H7 (cell line): ENCODE data around the gene KIF13A. TPM values are rescaled to one million over a fixed set of nuclear protein-coding genes. Genes with fewer than 3 reads are reported as not detected.
"Not testable (repeated sequence)": the region's sequence is repeated elsewhere in the genome, so short reads cannot be mapped to it uniquely, and the experiment has no call there.

Experiments
- DNase-seq: peaks from one replicate; pipeline ENCODE4 v3.0.0; 2012
- H3K27me3 ChIP-seq: 2 replicates; pipeline ENCODE4 v1.6.0; 2011; ENCODE audit warnings: mild to moderate bottlenecking, low read length; ENCODE audit not compliant: control insufficient read depth, insufficient read depth
- H3K36me3 ChIP-seq: replicated peaks from 2 replicates; pipeline ENCODE4 v1.5.1; 2011; ENCODE audit warnings: low read length; ENCODE audit not compliant: control insufficient read depth, insufficient read depth
- H3K4me3 ChIP-seq: 2 replicates; pipeline ENCODE4 v1.5.1; 2011; ENCODE audit warnings: low read depth, mild to moderate bottlenecking, control low read depth, low read length, moderate library complexity; ENCODE audit not compliant: insufficient read depth
- total RNA-seq: library from RNA; depleted of rRNA; stranded (reverse); fragments of >200 nt; shearing (Covaris generic); gene quantifications from 2 replicates; pipeline ENCODE4 v1.2.3, GENCODE V29; 2014

Gene KIF13A
- total RNA-seq, 1 experiment from 2014 or later, result 21.0 TPM

DNA sequence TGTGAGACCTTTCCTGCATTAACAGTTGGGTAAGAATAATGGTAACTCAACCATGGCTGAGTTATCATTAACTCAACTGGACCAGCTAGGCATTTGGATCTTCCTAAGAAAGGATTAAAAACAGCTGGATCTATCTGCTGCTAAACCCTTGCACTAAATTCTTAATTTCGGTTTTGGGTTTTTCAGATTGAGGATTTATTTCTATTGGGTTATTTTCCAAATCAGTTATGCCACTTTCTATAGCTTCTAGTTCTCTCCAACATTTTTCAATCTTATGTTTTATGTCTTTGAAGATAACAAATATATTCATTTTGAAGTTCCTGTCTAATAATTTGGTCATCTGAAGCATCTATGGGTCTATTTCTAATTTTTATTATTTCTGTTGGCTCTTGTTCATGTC lies 92.5 kb downstream of the KIF13A start:
- peaks cover 2% of the 10 kb centered on the region for H3K36me3 ChIP-seq
- no peaks in the 10 kb centered on the region for H3K27me3 ChIP-seq
- no peak overlapping the region for H3K4me3 ChIP-seq
- no peak for DNase-seq

DNA sequence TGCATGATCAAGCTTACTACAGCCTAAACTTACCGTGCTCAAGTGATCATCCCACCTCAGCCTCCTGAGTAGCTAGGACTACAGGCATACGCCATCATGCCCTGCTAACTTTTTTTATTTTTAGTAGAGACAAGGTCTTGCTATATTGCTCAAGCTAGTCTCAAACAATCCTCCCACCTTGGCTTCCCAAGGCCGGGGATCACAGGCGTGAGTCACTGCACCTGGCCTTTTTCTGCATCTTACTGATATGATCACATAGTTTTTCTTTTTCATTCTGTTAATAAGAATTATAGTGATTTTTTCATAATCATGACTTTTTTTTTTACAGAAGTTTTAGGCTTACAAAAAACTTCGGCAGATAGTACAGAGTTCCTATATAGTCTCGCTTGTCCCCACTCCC lies 93.2 kb downstream of the KIF13A start:
- H3K27me3 ChIP-seq, result no peaks in the 10 kb centered on the region
- H3K36me3 ChIP-seq, result peaks cover 2% of the 10 kb centered on the region
- DNase-seq, result no peak
- H3K4me3 ChIP-seq, result no peak overlapping the region

DNA sequence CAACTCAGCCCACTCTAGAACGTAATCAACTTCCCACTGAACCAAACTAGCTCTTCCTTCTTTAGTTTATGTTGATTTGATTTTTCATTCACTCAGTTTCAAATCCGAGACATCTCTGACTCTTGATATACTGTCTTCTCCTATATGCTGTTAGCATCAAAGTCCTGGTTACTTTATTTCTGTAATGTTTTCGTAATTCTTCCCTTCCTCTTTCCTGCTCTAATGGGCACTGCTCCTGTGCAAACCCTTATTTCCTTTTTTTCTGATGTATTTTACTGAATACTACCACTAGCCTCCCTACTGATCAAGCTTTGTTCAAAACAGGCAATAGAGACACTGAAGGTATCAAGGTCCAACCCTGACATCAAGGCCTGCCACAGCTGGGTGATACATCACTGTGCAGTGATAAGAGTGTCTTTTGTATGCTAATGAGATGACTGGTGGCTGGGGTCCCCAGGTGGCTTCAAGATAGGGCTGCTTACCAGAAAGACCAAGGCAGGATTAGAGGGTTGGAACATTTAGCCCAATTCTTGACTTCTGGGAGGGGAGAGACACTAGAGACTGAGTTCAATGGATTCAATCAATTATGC lies 95.2 kb downstream of the KIF13A start:
- Histone ChIP-seq H3K4me3 (no peak overlapping the region), H3K27me3 (no peaks in the 10 kb centered on the region), H3K36me3 (peaks cover 2% of the 10 kb centered on the region)
- DNase-seq, result no peak

DNA sequence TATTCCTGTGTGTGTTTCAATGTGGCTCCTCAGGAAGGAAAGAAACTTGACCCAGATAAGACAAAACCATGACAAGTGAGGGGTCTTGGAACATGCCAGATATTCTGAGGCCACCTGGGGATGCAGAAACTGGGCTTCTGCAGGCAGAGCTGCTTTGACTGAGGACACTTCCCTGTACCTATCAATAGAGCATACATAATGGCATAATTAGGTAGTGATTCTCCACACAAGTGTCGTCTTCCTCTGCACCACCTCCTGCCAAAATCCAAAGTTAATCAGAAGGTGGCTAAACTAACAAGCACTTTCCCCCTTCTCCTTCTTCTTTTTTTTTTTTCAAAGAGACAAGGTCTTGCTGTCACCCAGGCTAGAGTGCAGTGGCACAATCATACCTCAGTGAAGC lies 97.1 kb downstream of the KIF13A start:
- no peak for DNase-seq
- H3K36me3 ChIP-seq, result peaks cover under 1% of the 10 kb centered on the region
- no peak overlapping the region for H3K4me3 ChIP-seq
- no peaks in the 10 kb centered on the region for H3K27me3 ChIP-seq

DNA sequence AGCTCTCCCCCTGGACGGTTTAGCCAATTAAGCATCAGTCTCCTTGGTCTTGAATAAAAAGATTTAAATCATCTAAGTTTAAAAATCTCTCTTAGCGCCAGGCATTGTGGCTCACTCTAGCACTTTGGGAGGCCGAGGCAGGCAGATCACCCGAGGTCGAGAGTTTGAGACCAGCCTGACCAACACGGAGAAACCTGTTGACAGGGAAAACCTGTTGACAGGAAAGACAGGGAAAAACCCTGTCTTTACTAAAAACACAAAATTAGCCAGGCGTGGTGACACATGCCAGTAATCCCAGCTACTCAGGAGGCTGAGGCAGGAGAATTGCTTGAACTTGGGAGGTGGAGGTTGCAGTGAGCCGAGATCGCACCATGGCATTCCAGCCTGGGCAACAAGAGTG lies 97.7 kb downstream of the KIF13A start:
- H3K27me3 ChIP-seq, H3K36me3 ChIP-seq, H3K4me3 ChIP-seq, DNase-seq: not testable (repeated sequence)

DNA sequence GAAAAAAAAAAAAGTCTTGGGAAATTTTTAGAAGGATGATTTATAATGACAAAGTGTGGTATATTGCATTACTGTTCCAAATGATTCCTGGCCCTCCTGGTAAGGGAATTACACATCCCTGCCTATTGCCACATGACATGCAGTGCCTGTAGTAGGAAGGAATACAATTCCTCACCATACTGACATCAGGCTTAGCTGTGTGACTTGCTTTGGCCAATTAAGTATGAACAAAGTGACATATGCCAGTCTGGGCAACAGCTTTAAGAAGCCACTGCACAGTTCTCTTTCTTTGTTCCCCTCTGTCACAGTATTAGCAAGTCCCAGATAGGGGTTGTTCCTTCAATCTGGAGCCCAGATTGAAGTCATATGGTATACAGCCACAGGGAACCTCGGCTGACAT lies 100.5 kb downstream of the KIF13A start:
- Histone ChIP-seq H3K27me3 (no peaks in the 10 kb centered on the region), H3K36me3 (no peaks in the 10 kb centered on the region), H3K4me3 (no peak overlapping the region)
- DNase-seq, result no peak

DNA sequence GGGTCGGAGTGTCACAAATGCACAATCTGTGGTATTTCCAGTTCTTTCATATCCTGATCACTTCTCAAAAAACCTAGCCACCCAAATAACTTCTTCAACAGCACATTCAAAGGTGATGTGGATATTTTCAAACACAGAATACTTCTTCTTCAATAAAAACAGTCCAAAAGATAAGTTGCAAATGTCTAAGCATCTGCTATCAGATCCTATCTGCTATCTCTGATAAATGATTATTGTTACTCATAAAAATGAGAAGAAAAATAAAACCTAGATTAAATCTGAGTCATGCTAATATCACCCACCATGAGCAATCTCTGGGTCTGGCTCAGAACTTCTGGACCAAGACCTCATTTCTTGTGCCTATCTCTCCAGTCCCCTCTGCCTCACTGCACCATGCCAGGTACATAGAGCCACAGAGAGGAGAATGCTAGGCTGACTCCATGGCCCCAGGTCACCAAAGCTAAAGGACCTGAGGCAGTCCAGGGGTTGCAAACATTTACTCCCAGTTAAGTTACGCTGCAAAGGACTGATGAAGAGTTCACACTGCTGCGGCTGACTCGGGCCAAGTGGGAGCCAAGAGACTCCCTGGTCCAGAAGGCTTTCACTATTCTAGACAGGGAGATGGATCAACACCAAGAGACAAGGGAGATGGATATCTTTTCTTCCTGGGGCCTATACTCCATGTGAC lies 101.4 kb downstream of the KIF13A start:
- H3K36me3 ChIP-seq, result no peaks in the 10 kb centered on the region
- H3K4me3 ChIP-seq, result no peak overlapping the region
- H3K27me3 ChIP-seq, result no peaks in the 10 kb centered on the region
- no peak for DNase-seq

DNA sequence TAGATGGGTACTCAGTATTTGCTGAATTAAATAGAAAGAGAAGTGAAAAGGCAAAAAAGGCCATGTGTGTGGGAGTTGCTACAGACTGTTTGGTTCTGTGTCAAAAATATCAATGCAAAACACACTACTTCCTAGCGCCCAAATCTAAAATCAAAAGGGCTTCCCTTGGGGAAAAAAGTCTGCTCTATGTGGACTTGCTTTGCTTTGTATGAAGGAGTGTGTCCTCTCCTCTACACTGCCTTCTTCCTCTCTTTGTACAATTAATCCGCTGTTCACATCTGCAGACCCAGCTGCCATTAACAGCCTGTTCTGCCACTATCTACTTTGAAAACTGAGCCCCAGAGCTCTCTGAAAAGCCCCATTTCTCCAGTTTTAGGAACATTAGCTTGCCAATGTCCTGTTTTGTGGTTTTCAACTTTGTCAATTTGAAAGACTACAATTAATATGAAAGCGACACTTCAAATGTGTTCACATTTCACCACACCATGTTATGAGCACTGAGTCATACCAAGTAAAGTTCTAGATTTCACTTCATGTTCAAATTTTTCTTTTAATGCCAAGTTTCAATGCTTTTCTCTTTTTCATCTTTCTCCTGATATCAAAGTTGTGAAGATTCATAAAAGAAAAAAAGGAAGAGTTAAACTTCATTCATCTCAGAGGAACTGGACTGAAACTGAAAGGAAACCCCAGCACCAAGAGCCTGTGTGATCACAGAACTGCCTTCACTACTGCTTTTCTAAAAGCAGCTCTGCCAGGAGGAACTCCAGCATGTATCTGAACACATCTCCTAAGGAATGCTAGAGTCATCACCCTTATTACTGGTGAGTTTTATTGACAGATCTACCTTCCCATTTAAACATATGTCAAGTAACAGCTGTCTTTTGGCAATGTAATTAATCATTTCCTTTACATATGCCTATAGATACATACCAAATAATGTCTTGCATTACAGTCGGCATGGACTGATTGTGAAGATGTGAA lies 102.6 kb downstream of the KIF13A start:
- Histone ChIP-seq H3K36me3 (no peaks in the 10 kb centered on the region), H3K27me3 (no peaks in the 10 kb centered on the region), H3K4me3 (no peak overlapping the region)
- no peak for DNase-seq

DNA sequence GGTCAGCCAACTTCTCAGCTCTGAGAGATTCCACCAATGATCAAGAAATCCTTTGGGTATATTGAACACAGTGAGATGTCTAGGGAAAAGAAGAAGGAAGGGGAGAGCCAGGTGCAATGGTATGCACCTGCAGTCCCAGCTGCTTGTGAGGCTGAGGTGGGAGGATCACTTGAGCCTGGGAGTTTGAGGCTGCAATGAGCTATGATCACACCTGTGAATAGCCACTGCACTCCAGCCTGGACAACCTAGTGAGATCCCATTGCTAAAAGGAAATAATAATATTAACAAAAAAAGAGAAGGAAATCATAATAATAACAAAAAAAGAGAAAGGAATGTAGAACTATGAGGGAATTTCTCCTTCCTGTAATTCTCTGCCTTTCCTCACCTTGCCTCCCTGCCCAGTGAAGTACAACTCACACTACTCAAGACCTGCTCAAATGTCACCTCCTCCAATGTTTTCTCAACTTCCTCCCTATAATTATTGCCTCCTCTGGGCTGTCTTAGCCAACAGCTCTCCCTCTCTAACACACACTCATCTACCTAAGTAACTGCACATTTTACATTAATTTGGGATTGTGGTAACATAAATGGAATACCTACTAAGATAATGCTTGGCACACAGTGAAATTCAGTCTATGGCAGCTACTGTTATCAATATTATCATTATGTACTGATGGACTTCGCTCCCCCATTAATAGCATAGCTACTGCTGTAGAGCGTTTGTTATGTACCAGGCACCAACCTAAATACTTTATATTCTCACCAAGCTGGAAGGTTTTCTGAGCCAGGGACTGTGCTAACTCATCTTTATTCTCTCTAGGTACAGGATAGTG lies 103.6 kb downstream of the KIF13A start:
- Histone ChIP-seq H3K4me3 (no peak overlapping the region), H3K27me3 (no peaks in the 10 kb centered on the region), H3K36me3 (no peaks in the 10 kb centered on the region)
- DNase-seq, result no peak

DNA sequence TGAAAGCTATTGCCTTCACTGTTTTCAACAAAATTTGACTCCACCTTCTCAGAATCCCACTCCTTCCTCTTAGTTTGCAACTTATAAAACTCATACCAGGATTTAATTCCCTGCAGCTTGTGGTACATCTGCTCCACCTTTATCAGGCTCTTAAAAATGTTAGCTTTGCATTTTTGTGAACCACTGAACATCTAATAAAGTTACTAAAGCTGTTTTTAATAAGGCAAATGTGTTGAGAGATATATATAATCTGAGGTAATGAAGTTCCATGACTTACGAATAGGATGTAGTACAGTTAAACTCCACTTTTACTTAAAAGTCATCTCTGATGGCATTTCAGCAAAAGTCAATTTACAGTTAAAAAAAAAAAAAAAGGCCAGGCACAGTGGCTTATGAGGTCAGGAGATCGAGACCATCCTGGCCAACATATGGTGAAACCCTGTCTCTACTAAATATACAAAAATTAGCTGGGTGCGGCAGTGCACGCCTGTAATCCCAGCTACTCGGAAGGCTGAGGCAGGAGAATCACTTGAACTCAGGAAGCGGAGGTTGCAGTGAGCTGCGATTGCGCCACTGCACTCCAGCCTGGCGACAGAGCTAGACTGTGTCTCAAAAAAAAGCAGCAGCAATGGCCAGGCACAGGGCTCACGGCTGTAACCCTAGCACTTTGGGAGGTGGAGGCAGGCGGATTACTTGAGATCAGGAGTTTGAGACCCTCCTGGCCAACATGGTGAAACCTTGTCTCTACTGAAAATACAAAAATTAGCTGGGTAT lies 106.2 kb downstream of the KIF13A start:
- no peaks in the 10 kb centered on the region for H3K27me3 ChIP-seq
- DNase-seq, result no peak
- no peaks in the 10 kb centered on the region for H3K36me3 ChIP-seq
- H3K4me3 ChIP-seq, result no peak overlapping the region

DNA sequence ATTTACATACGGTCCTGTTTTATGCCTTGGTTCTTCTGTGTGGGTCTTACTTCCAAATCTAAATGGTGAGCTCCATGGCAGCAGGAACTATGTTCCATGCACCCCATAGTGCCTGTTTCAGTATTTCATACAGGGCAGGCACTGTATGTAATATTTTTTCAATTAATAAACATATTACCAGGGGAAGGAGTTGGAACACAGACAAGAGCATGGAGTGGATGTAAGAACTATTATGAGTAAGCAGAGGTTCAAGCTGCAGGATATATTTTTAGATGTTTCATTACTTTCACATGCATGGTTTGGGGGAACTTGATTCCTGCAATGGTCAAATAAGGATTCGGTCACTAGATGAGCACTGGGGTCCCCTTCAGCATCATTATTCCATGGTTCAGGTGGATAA lies 108.3 kb downstream of the KIF13A start:
- Histone ChIP-seq H3K27me3 (no peaks in the 10 kb centered on the region), H3K4me3 (no peak overlapping the region), H3K36me3 (no peaks in the 10 kb centered on the region)
- no peak for DNase-seq

DNA sequence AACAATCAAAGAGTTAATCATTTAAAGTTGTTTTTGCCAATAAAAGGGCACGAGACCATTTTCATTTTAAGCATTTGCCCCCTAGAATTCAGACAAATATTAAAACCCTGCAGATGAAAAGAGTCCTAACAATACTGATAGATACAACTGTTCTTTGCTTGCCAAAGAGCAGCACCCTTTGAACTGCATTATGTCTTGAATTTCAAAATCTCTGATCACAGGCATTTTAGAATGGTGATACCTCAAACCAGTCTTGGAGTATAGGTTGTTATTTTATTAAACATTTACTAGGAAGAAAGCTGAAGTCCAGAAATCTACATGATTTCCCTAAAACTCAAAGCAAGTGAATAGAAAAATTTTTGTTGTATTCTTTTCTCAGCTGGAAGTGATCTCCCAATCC lies 108.7 kb downstream of the KIF13A start:
- Histone ChIP-seq H3K4me3 (no peak overlapping the region), H3K27me3 (no peaks in the 10 kb centered on the region), H3K36me3 (no peaks in the 10 kb centered on the region)
- DNase-seq, result no peak

DNA sequence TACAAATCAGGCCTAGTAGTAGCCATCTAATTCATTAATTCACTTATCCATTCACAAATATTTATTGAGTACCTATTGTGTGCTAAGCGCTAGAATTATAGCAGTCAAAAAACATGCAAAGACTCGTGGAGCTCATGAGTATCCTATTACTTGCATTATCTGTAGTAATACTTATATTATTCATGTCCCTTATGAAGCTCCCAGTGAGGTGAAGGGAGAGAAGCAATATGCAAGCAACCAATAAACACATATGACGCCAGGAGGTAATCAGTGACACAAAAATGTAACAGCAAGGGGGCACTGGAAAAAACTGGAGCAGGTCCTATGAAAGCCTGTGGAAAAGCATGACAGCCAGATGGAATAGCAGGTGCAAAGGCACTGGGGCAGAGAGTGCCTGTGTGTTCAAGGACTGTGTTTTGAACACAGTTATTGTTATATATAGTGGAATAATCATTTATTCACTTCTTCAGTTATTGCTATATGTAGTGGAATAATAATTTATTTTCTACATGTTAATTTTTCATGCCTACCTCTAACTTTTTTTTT lies 109.5 kb downstream of the KIF13A start:
- Histone ChIP-seq H3K36me3 (no peaks in the 10 kb centered on the region), H3K4me3 (no peak overlapping the region)
- DNase-seq, result no peak

More for the DNA sequence above, 109.5 kb downstream of the KIF13A start:
- H3K27me3 ChIP-seq, result no peaks in the 10 kb centered on the region
